GM21390 (cell line): ENCODE measurements around the gene HOMER1.
"Not testable (repeated sequence)": the region's sequence is repeated elsewhere in the genome, so short reads cannot be mapped to it uniquely, and the experiment has no call there.

ENCODE experiments used
- ATAC-seq: cut with Tn5 transposase; IDR thresholded peaks from one replicate; pipeline ENCODE4 v1.9.1; 2021; ENCODE audit not compliant: unreplicated experiment

HOMER1 gene

GRCh38 chr5:79423296-79423695 lies 90.6 kb downstream of the HOMER1 start:
- no peak for ATAC-seq

GRCh38 chr5:79420248-79420647 lies 93.7 kb downstream of the HOMER1 start:
- ATAC-seq = no peak

- no peak for ATAC-seq
Measured at GRCh38 chr5:79418276-79418675, 95.7 kb downstream of the HOMER1 start.

GRCh38 chr5:79417495-79417894 lies 96.4 kb downstream of the HOMER1 start:
- ATAC-seq = no peak

GRCh38 chr5:79416499-79416898 lies 97.4 kb downstream of the HOMER1 start:
- peak; percentile 96 for ATAC-seq

GRCh38 chr5:79413112-79413511 lies 100.8 kb downstream of the HOMER1 start:
- no peak for ATAC-seq

- ATAC-seq = no peak
Measured at GRCh38 chr5:79408028-79408427, 105.9 kb downstream of the HOMER1 start.

GRCh38 chr5:79407591-79407990 lies 106.3 kb downstream of the HOMER1 start:
- ATAC-seq = no peak

GRCh38 chr5:79401216-79401615 lies 112.7 kb downstream of the HOMER1 start:
- ATAC-seq = no peak

GRCh38 chr5:79399046-79399445 lies 114.9 kb downstream of the HOMER1 start:
- no peak for ATAC-seq

- ATAC-seq = no peak
Measured at GRCh38 chr5:79397080-79397479, 116.9 kb downstream of the HOMER1 start.

- no peak for ATAC-seq
Measured at GRCh38 chr5:79396265-79396664, 117.7 kb downstream of the HOMER1 start.

GRCh38 chr5:79395296-79395695 lies 118.6 kb downstream of the HOMER1 start:
- no peak for ATAC-seq

GRCh38 chr5:79392776-79393175 lies 121.2 kb downstream of the HOMER1 start:
- no peak for ATAC-seq

GRCh38 chr5:79386679-79387078 lies 127.3 kb downstream of the HOMER1 start:
- no peak for ATAC-seq

- ATAC-seq = not testable (repeated sequence)
Measured at GRCh38 chr5:79385126-79385525, 128.8 kb downstream of the HOMER1 start.

- ATAC-seq = no peak
Measured at GRCh38 chr5:79378510-79379186, 135.3 kb downstream of the HOMER1 start.

- ATAC-seq = no peak
Measured at GRCh38 chr5:79357398-79357797, 156.5 kb downstream of the HOMER1 start.

- no peak for ATAC-seq
Measured at GRCh38 chr5:79349881-79350280, 164.1 kb downstream of the HOMER1 start.

GRCh38 chr5:79349047-79349446 lies 164.9 kb downstream of the HOMER1 start:
- no peak for ATAC-seq

- ATAC-seq = no peak
Measured at GRCh38 chr5:79346420-79346824, 167.5 kb downstream of the HOMER1 start.

- ATAC-seq = no peak
Measured at GRCh38 chr5:79333852-79334557, 179.9 kb downstream of the HOMER1 start.

- ATAC-seq = no peak
Measured at GRCh38 chr5:79330071-79330470, 183.9 kb downstream of the HOMER1 start.
